NCI-H2196 (cell line): ENCODE measurements around the gene IL9R.
"Not testable (repeated sequence)": the region's sequence is repeated elsewhere in the genome, so short reads cannot be mapped to it uniquely, and the experiment has no call there.

Experiments used
- DNase-seq: peaks from one replicate; lab custom pipeline; 2025; ENCODE audit not compliant: unreplicated experiment; lab: John Stamatoyannopoulos, UW

Gene IL9R

GRCh38 chrX:156029707-156030442 is 32.4 kb downstream of the IL9R start:
- not testable (repeated sequence) for DNase-seq

DNA sequence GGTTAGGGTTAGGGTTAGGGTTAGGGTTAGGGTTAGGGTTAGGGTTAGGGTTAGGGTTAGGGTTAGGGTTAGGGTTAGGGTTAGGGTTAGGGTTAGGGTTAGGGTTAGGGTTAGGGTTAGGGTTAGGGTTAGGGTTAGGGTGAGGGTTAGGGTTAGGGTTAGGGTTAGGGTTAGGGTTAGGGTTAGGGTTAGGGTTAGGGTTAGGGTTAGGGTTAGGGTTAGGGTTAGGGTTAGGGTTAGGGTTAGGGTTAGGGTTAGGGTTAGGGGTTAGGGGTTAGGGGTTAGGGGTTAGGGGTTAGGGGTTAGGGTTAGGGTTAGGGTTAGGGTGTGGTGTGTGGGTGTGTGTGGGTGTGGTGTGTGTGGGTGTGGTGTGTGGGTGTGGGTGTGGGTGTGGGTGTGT is 33.0 kb downstream of the IL9R start:
- not testable (repeated sequence) for DNase-seq
